HG02763 (cell line): ENCODE measurements around the gene PSMA7.

Experiments used
- ATAC-seq: cut with Tn5 transposase; IDR thresholded peaks from one replicate; pipeline ENCODE4 v1.9.1; 2021; ENCODE audit warnings: mild to moderate bottlenecking, moderate library complexity; ENCODE audit not compliant: unreplicated experiment

Gene PSMA7

DNA sequence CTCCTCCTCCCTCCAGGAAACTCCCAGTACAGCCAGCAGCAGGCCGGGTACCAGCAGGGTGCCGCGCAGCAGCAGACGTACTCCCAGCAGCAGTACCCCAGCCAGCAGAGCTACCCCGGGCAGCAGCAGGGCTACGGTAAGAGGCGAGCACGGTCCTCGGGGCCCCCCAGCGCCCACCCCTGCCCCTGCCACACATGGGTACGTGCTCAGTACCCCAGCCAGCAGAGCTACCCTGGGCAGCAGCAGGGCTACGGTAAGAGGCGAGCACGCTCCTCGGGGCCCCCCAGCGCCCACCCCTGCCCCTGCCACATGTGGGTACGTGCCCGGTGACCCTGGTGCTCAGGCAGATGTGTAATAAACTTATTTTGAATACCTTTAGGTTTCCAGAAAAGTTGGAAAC lies 29.5 kb upstream of the PSMA7 start:
- ATAC-seq = no peak

DNA sequence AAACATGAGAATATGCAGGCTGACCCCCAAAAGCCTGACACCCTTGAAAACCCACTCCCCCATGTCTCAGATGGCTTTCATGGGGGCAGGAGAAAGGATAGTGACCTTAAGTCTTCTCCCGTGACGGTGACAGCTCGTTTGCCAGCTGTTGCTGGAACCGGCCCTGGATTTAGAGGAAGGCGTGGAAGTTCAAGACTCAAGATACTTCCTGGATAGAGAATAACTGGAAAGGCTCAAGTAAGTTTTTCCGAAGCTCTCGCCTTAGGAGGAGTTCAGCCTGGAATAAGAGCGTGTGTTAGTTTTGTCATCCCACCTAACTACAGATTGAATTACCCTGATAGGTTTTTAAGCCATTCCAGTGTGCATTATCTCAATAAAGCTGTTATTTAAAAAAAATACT lies 28.1 kb upstream of the PSMA7 start:
- no peak for ATAC-seq

DNA sequence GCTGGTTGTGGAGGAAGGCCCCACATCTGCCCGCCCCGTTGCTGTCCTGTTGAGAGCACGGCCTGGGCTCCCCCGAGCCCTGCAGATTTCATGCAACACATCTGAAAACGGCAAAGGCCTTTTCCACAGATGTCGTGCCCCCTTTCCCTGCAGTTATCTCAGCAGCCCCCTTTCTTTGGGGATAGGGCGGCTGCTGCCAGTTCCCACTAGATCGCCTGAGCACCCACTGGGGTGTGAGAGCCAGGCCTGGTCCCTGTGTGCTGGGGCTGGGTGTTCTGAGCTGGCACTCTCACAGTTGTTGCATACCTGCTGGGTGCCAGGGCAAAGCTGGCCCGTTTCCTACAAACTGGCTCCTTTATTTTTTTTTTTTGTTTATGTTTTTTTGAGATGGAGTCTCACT lies 27.3 kb upstream of the PSMA7 start:
- ATAC-seq = no peak

DNA sequence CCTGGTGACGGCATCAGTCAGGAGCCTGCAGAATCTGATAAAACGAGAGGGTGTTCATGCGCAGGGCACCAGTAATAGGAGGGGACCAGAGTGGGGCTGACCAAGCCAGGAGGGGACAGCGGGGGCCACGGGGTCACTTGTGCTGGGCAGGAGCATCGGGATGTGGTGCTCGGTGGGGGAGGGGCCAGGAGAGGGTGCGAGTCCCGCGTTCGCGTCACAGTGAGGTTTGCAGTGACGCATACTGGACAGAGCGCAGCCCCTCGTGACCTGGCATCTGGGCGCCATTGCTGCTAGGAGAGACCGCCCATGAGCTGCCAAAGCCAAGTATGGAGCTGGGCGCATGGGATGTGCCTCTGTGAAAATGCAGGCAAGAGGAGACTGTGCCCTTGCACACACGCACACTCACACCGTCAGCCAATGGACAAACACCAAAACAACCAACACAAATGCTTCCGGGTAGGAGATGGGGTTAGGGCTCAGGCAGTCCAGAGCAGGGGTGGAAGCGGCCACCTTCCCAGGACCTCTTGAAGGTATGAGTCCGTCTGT lies 25.8 kb upstream of the PSMA7 start:
- no peak for ATAC-seq

DNA sequence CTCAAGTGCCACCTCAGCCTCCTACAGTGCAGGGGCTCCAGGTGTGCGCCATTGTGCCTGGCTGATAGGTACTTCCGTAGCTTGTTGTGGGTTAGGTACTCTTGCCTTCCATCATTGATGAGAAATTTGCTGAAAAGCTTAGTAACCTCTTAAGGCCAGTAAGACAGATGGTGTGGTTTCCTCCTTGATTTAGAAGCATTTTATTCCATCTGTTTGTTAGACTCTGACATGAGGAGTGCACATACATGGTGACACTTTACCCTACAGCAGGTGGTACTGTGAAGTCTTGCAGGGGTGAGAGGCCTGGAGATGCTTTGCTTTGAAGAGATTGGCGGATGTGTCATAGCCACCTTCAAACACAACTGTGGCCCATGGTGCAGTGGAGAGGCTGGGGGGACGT lies 24.9 kb upstream of the PSMA7 start:
- ATAC-seq = no peak

DNA sequence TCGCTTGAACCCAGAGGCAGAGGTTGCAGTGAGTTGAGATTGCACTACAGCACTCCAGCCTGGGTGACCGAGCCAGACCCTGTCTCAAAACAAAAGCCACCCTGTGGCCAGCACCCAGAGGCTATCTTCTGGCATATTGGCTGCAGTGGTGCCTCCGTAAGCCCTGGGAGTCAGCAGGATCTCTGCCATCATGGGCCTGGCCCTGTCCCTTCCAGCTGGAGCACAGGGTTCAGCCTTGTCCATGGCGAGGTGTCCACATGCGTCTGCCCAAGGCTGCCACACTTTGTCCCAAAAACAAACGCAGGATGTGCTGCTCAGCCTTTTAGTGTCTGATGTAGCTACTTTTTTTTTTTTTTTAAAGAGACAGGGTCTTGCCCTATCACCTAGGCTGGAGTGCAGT lies 24.3 kb upstream of the PSMA7 start:
- ATAC-seq = no peak

DNA sequence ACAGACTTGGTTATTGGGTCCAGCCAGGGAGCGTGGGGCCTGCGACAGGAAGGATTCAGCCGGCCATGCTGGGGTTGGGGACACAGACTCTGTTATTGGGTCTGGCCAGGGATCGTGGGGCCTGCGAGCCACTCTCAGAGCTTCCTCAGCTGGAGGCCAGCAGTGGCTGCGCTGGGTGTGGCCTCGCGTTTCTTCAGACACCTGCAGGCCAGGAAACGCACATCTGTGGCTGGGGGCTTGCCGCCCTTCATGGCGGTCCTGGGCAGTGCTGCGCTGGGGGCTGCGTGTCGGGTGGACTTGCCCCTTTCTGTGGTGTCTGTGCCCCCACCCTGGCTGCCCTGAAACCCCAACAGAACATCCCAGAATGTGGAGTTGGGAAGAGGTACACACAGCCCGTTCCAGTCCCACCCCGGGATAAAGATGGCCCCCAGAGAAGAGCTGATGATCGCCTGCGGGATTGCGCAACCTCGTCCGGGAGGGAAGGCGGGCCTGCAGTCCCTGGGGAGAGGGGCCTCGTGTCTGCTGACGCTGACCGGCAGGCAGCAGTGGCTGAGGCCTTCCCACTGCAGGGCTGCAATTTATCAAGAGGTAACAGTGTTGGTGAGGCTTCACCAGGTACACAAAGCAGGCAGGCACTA lies 22.7 kb upstream of the PSMA7 start:
- no peak for ATAC-seq

DNA sequence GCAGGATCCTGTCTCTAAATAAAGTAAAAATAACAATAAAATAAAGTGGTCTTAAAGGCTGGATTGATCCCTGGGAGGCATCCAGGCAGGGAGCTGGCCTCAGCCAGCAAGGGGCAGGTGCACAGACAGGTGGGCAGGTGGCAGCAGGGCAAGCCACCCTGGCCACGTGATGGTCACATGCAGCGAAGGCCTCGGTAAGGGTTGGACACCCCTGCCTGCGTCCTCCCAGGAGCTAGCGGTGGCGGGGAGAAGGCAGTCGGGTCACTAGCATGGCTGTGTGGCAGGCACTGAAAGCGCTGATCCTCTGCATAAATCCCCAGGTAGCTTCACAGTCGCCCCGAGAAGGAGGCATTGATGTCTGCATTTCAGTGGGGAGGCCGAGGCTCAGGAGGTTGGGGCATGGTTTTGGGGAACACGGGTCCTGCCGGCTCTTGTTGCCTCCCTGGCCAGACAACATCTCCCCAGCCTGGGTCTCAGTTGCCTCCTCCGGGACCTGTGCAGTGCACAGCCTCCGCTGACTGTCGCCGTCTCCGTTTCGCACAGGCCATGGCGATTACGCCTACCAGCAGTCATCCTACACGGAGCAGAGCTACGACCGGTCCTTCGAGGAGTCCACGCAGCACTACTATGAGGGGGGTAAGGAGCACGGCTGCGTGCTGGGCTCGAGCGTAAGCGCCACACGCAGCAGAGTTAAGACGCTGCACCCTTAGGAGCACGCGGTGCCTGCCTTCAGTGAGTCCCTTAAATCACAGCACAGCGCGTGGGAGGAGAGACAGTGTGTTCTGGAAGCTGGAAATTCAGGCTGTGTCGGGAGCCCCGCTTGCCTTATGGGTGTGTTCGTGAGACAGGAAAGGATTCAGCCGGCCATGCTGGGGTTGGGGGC lies 21.9 kb upstream of the PSMA7 start:
- no peak for ATAC-seq

DNA sequence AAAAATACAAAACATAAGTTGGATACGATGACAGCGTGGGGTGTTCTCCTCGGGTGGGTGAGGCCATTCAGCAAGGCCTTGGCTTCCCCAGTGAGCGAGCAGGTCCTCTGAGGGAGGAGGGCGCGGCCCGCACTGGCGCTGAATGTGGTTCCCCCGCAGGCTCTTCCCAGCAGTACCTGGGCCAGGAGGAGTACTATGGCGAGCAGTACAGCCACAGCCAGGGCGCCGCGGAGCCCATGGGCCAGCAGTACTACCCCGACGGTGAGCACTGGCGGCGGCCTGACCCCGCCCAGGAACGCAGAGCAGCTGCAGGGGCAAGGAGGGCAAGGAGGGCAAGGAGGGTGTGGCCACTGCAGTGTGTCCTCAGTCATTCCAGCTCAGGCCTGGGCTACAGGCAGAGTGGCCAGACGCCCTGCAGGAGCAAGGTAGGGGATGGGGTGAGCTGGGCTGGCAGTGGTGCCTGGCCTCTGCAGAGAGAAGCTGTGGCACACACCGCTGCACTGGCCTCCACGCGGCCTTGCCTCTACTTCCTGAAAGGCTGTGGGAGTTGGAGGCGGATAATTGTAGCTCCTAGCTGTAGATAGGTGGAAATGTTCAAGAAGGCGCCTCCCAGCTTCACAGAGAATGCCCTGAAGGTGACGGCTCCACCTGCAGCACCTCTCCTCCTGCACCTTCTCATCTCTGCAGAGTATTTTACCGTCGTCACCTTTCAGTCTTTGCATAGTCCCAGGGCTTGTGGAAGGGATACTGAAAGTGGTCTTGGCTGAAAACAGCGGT lies 21.0 kb upstream of the PSMA7 start:
- ATAC-seq = no peak

DNA sequence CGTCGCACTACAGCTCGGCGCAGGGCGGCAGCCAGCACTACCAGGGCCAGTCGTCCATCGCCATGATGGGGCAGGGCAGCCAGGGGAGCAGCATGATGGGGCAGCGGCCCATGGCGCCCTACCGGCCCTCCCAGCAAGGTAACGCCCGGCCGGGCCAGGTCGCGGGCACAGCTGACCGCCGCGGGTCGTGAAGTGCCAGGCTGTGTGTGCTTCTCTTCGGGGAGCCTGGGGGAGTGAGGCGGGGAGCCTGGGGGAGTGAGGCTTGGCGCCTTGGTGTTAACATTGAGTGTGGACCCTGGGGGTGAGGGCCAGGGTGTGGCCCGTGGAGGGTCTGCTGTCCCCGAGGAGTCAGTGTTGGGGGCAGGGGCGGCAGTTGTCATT lies 20.3 kb upstream of the PSMA7 start:
- no peak for ATAC-seq

DNA sequence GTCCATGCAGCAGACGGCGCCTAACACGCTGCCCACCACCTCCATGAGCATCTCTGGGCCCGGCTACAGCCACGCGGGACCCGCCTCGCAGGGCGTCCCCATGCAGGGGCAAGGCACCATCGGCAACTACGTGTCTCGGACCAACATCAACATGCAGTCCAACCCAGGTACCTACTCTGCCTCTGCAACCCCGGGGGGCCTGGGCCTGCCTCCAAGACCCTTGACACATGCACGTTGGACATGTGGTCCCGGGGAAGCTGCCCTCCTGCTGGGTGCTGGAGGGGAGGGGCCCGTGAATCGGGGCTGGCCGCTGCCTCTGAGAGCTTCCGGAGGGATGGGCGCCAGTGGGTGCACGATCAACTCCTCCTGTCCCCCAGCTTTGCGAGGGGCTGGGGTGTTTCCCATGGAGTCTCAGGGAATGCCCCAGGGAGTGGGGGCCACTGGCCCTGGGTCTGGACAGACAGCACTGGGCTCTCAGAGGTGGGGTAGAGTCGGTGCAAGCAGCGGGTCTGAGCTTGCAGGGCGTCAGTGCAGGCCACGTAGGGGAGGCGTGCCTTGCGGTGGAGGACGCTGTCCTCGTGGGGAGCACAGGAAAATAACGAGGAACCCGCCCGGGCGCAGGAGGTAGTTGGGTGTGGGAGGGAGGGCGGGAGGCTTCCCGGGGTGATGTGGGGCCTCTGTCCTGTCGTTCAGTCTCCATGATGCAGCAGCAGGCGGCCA lies 19.7 kb upstream of the PSMA7 start:
- no peak for ATAC-seq

DNA sequence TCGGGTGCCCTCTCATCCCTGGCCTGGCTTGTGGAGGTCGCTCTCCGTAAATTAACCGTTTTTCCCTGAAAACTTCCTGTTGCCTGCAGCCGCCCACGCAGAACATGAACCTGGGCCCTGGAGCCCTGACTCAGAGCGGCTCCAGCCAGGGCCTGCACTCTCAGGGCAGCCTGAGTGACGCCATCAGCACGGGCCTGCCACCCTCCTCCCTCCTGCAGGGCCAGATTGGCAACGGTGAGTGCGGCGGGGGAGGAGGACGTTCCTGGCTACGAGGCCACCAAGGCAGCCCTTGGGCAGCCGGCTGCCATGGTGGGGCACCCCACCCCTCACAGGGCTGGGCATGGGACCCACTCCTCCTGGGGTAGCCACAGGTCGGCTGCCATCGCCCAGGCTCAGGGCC lies 18.2 kb upstream of the PSMA7 start:
- ATAC-seq = no peak

DNA sequence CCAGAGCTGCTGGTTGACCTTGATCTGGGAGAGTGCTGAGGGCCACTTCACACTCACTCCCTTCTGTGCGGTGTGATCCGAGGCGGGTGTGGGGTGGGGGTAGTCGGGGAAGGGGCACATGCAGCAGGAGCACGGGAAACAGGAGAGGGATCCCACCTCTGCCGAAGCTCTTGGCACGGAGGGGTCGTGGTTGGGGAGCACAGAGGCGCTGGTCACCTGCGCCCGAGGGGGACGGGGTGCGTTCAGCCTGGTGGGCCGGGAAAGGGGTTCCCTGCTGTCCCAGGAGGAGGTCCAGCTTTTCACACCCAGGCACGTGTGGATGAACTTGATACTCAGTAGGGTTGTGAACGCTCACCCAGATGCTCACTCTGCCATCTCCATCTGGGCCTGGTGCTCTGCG lies 17.7 kb upstream of the PSMA7 start:
- ATAC-seq = no peak

DNA sequence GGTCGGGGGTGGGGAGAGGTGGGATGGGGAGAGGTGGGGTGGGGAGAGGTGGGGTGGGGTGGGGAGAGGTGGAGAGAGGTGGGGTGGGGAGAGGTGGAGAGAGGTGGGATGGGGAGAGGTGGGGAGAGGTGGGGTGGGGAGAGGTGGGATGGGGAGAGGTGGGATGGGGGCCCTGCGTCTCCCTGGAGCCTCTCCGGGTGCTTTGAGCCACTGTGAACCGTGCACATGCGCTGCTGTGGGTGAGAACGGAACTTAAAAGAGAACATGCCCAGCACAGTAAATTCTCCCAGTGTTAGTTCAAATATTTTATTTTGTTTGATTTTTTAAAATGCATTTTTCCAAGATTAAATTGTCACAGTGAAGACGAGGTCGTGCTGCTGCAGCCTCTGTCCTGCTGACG lies 17.1 kb upstream of the PSMA7 start:
- no peak for ATAC-seq

DNA sequence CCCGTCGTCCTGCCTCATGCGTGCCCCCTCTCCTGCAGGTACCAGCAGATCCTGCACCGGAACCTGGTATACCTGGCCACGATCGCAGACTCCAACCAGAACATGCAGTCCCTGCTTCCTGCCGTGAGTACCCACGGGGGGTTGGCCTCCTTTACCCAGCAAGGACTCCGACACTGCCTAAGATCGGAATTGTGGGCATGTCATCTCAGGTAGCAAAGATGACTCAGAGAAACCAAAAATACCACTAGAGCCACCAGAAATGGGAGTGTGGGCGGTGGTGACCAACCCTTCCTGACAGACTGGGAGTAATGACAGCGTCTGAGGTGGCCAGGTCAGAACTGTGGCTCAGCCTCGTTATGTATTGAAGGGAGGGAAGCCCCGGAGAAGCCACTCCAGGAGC lies 16.6 kb upstream of the PSMA7 start:
- peak; percentile 56 for ATAC-seq

DNA sequence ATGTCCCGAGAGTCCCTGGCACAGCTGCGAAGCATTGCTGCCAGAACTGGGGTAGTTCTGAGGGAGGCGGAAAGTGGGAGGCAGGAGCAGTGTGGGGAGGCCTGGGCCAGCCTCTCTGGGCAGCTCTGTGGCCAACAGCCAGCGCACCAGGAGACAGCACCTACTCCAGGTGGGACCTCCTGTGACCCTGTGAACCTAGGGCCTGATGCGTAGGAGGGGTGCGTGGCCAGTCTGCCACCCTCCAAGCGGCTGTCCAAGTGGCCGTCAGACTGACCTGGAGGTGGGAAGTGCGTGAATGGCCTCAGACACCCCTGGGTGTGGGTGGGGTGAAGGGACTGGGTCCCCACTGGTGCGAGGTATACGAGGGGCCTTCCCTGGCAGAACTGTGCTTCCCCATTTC lies 15.9 kb upstream of the PSMA7 start:
- no peak for ATAC-seq

DNA sequence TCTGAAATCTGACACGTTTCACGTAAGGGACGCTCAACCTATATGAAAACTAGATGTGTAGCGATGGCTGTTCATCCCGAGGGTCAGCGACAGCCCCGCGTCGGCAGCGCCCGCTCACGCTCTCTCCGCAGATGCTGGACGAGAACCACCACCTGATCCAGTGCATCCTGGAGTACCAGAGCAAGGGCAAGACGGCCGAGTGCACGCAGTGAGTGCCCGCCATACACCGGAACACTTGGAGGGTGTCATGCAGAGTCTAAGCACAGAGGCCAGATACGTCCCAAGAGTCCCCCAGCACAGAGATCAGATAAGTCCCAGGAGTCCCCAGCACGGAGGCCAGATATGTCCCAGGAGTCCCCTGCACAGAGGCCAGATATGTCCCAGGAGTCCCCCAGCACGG lies 15.3 kb upstream of the PSMA7 start:
- no peak for ATAC-seq

DNA sequence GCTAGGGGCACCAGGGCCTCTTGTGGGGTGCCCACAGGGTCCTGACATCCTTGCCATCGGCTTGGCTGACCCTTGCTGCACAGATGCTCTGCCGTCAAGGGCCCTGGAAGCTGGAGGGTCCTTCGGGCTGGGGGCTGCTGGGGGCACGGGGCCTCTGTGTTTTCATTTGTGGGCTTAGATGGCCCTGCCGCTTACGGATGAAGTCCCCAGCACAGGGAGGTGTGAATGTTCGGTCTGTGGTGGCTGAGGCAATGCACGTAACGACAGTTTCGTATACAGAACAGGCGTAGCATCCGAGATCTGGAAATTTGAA lies 14.8 kb upstream of the PSMA7 start:
- no peak for ATAC-seq

DNA sequence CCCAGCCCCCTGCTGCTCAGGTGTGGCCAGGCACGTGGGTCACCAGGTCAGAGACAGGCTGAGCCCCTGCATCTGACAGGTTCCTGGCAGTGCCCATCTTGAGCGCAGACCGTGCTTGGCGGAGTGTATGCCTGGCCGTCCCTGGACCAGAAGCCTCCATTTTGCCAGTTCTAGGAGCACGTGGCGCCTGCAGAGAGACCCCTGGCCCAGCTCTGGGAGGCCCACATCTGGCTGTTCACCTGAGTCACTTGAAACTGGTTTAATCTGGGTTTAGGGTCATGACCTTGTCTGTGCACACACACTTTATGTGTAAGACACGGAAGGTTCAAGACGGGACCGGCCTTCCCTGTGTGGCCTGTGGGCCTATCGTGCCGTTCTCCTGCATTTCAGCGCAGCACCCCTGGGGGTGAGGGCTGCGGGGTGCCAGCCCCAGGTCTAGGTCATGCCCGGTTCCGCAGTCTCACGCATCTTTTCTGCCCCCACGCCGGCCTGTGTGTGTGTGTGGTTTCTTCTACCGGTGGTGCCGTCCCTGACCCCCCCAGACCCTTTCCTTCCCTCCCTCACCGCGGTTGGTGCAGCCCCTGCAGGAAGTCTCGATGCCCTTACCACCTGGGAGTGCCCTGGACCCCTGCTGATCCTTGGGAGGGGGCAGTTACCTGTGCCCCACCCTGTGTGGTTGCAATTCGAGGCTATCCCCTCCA lies 14.3 kb upstream of the PSMA7 start:
- ATAC-seq = no peak

DNA sequence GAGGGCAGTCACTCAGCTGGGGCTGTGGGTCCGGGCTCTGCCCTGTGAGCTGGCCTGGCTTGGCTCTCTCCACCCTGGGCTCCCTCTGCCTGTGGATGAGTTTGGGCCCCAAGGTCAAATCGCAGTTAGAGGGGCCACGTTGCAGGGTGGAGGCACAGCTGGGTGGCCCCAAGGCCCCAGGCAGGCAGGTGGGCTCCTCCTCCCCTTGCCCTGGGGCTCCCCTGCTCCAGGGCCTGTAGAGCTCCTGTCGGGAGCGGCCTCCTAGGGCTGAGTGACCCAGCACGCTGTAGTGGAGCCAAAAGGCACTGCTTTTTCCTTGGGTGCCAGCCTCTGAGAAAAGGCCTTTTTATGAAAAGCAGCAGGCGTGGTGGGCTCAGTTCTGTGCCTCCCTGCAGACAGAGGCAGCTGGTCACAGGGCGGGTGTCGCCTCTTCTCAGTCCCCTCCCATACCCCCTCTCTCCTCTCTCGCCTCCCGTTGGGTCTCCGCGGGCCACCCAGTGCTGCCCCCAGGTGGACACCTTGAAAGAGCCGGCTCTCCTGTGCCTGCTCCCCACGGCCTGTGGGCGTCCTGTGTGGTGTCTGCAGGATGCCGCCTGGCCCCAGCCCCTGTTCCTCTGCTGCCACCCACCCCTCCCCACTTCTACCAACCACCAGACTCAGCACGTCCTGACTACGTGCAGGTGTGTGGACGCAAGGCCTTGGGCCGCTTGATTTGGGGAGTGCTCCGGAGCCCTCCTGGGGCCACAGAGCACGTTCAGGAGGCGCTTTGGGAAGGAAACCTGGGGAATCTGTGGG lies 13.6 kb upstream of the PSMA7 start:
- no peak for ATAC-seq
